Occipital lobe (tissue), 2 donors: ENCODE results near the gene GSE1. TPM values are rescaled to one million over a fixed set of nuclear protein-coding genes. Genes with fewer than 3 reads are reported as not detected.

Experiments
- DNase-seq: peaks from one replicate; lab custom pipeline; 2025; lab: John Stamatoyannopoulos, UW
- total RNA-seq: library from RNA; depleted of rRNA; stranded (reverse); fragments of >200 nt; gene quantifications from one replicate; pipeline ENCODE4 v1.2.3, GENCODE V29; 2014

The GSE1 gene
- total RNA-seq, 1 donor from 2014 or later: 18.4 TPM

- no peak for DNase-seq
Measured at GRCh38 chr16:85645021-85645589, 32.0 kb downstream of the GSE1 start.

- no peak for DNase-seq
Measured at GRCh38 chr16:85646358-85646907, 33.3 kb downstream of the GSE1 start.

GRCh38 chr16:85646976-85647375 is 33.9 kb downstream of the GSE1 start:
- DNase-seq: no peak

- DNase-seq: no peak
Measured at GRCh38 chr16:85648070-85648714, 35.1 kb downstream of the GSE1 start.

- no peak for DNase-seq
Measured at GRCh38 chr16:85648805-85649204, 35.7 kb downstream of the GSE1 start.

- no peak for DNase-seq
Measured at GRCh38 chr16:85649411-85650134, 36.5 kb downstream of the GSE1 start.

GRCh38 chr16:85650135-85650843 is 37.2 kb downstream of the GSE1 start:
- DNase-seq: no peak

- peak; percentile 34 for DNase-seq
Measured at GRCh38 chr16:85650844-85651628, 37.9 kb downstream of the GSE1 start.

- DNase-seq: no peak
Measured at GRCh38 chr16:85651629-85652430, 38.7 kb downstream of the GSE1 start.

GRCh38 chr16:85652431-85653221 is 39.5 kb downstream of the GSE1 start:
- peak; percentile 43 for DNase-seq

GRCh38 chr16:85653290-85653891 is 40.3 kb downstream of the GSE1 start:
- no peak for DNase-seq

- DNase-seq: no peak
Measured at GRCh38 chr16:85654251-85655095, 41.4 kb downstream of the GSE1 start.

GRCh38 chr16:85655216-85656129 is 42.4 kb downstream of the GSE1 start:
- no peak for DNase-seq

- no peak for DNase-seq
Measured at GRCh38 chr16:85656351-85657266, 43.5 kb downstream of the GSE1 start.

GRCh38 chr16:85657267-85657650 is 44.1 kb downstream of the GSE1 start:
- no peak for DNase-seq

GRCh38 chr16:85657996-85658395 is 44.9 kb downstream of the GSE1 start:
- no peak for DNase-seq
